ENCODE measurements around the gene MED27. TPM values are rescaled to one million over a fixed set of nuclear protein-coding genes. Genes with fewer than 3 reads are reported as not detected.

The MED27 gene
- total RNA-seq, 1 experiment from 2014 or later = 24.4 TPM

- ChIA-PET POLR2A (no interaction called here), CTCF (no interaction called here)
- no peak for DNase-seq (ENCODE audit: low read depth, low spot score)
- TF ChIP-seq CTCF (IDR thresholded peaks at IDR 0.05) = no peak
- TF ChIP-seq SIN3A (IDR thresholded peaks at IDR 0.05; ENCODE audit: borderline replicate concordance, insufficient read depth, low read depth, low read length) = no peak
- TF ChIP-seq TCF7L2 (IDR thresholded peaks at IDR 0.05; ENCODE audit: low read depth, low read length) = no peak
- in situ Hi-C loops (cut with HindIII; ENCODE audit: low pct_unique_long_range_greater_than_20kb, low sequenced_read_pairs) = no loop called here
- Histone ChIP-seq H3K4me1 (ENCODE audit: control insufficient read depth, insufficient read depth, low read length) (no peaks in the 10 kb centered on the region), H3K36me3 (ENCODE audit: control insufficient read depth, insufficient read depth, low read length) (no peaks in the 10 kb centered on the region), H3K4me3 (ENCODE audit: low read depth in 2 of 2, low read length in 2 of 2) (no peak overlapping the region), H3K27me3 (ENCODE audit: control insufficient read depth, insufficient read depth, low read length) (no peaks in the 10 kb centered on the region), H3K27ac (ENCODE audit: low read length) (no peak overlapping the region), H3K9me3 (ENCODE audit: control insufficient read depth, insufficient read depth, low read depth, low read length) (no peaks in the 10 kb centered on the region)
- BruUV-seq (replicated peaks) = no TSS peak
- ATAC-seq = no peak
- intact Hi-C loops (cut with micrococcal nuclease; ENCODE audit: unreplicated experiment) = no loop called here
These were observed 210.9 kb downstream of the MED27 start for GRCh38 chr9:131868766-131869165.

- intact Hi-C loops (cut with micrococcal nuclease; ENCODE audit: unreplicated experiment) = no loop called here
- no peaks in the 10 kb centered on the region for H3K9me3 ChIP-seq (ENCODE audit: control insufficient read depth, insufficient read depth, low read depth, low read length)
- ATAC-seq (no peak), DNase-seq (ENCODE audit: low read depth, low spot score) (no peak)
- no peaks in the 10 kb centered on the region for H3K27me3 ChIP-seq (ENCODE audit: control insufficient read depth, insufficient read depth, low read length)
- H3K27ac ChIP-seq (ENCODE audit: low read length) = no peak overlapping the region
- in situ Hi-C loops (cut with HindIII; ENCODE audit: low pct_unique_long_range_greater_than_20kb, low sequenced_read_pairs) = no loop called here
- no TSS peak for BruUV-seq (replicated peaks)
- no peaks in the 10 kb centered on the region for H3K4me1 ChIP-seq (ENCODE audit: control insufficient read depth, insufficient read depth, low read length)
- H3K4me3 ChIP-seq (ENCODE audit: low read depth in 2 of 2, low read length in 2 of 2) = no peak overlapping the region
- TF ChIP-seq POLR2AphosphoS5 (IDR thresholded peaks at IDR 0.05; ENCODE audit: low read depth, low read length) = no peak
- TF ChIP-seq SIN3A (IDR thresholded peaks at IDR 0.05; ENCODE audit: borderline replicate concordance, insufficient read depth, low read depth, low read length) = no peak
- no peak for TF ChIP-seq TCF7L2 (IDR thresholded peaks at IDR 0.05; ENCODE audit: low read depth, low read length)
- TF ChIP-seq REST (IDR thresholded peaks at IDR 0.05; ENCODE audit: insufficient read depth in 1 of 2, low read depth in 2 of 2, low read length in 1 of 2) = no peak
- no peak for TF ChIP-seq CTCF (IDR thresholded peaks at IDR 0.05)
- CTCF ChIA-PET = no interaction called here
- H3K36me3 ChIP-seq (ENCODE audit: control insufficient read depth, insufficient read depth, low read length) = no peaks in the 10 kb centered on the region
- POLR2A ChIA-PET = no interaction called here
These were observed 212.0 kb downstream of the MED27 start for GRCh38 chr9:131867611-131868192.

Data from Panc1 (cell line).